Heart left ventricle (tissue), 13 donors: ENCODE data around the gene NUDT14.

ENCODE experiments used
- POLR2A ChIP-seq, 2 donors: fragments of 450-650 bp; IDR thresholded peaks; one replicate each; pipeline ENCODE4 v1.6.1; 2017; ENCODE audit warnings: antibody characterized with exemption in 2 of 2, mild to moderate bottlenecking in 2 of 2, moderate library complexity in 2 of 2
- TF ChIP-seq, protein P1 (sequence below), 12 donors: fragments of 200-600 bp; sonication (generic) in 4 of 12; IDR thresholded peaks; one replicate each; pipeline versions ENCODE4 v1.5.0 to v1.8.0; 2018 to 2022; ENCODE audit warnings: antibody characterized with exemption in 12 of 12, mild to moderate bottlenecking in 5 of 12
- donor health status: ischemic (EF 13 %, LVEDD 7.1; RV severe dilation, severe dysfunction).
- donor health status: DM: no; HTN: yes; CAD: no.
- donor health status: DM: no; HTN: no; CAD: no.
- donor health status: ischemic (EF 25% LVEDD 6.9; RV normal size, moderate dysfunction).
- donor health status: ischemic (EF 25% LVEDD 5.7; RV mildly dilated, moderate dysfunction).
- donor health status: ischemic (EF 35%, LVEDD 5.7; RV mildly dilated, moderate dysfunction).
- donor health status: nonischemic (EF 11% LVEDD 7.7; RV severe dilation, severe dysfunction).
- donor health status: DM: yes; HTN: yes; CAD: no.
- donor health status: PGD.
- donor health status: ischemic (EF 29% LVEDD 5.4; RV normal size, mild dysfunction).
- donor health status: nonischemic (EF 23%, LVEDD 6.1; RV moderate dilation, normal function).

DNA sequence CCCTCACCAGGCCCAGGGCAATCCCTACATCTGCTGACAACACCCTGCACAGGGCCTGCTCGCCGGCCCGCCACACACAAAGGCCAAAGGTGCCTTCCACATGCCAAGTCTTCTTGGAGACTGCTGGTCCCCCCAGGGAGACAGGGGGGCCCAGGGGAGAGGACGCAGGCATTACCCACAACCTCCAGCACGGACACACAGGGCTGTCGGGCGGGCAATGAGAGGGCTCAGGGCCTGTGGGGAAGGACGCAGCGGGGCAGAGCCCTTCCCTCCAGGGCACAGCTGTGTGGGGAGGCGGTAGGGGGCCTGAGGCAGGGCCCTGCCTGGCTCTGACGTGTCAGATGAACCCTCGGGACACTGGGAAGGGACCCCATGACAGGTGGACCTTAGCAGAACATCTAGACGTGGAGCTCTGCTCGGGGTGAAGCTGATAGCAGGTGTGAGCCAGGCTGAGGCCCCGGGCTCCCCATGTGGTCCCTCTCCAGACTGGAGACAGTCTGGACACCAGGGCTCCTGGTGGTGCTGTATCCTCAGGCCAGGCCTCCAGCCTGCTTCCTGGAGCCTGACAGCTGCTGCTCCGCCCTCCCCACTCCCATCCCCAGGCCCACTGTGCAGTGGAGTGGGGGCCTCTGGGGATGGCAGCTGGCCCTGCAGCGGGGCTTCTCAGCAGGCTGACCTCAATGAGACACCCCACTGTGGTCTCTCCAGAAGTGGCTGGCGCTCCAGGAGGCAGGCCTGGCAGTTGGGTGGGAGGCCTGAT, 31.6 kb upstream of the NUDT14 start:
- TF ChIP-seq, protein P1, sequence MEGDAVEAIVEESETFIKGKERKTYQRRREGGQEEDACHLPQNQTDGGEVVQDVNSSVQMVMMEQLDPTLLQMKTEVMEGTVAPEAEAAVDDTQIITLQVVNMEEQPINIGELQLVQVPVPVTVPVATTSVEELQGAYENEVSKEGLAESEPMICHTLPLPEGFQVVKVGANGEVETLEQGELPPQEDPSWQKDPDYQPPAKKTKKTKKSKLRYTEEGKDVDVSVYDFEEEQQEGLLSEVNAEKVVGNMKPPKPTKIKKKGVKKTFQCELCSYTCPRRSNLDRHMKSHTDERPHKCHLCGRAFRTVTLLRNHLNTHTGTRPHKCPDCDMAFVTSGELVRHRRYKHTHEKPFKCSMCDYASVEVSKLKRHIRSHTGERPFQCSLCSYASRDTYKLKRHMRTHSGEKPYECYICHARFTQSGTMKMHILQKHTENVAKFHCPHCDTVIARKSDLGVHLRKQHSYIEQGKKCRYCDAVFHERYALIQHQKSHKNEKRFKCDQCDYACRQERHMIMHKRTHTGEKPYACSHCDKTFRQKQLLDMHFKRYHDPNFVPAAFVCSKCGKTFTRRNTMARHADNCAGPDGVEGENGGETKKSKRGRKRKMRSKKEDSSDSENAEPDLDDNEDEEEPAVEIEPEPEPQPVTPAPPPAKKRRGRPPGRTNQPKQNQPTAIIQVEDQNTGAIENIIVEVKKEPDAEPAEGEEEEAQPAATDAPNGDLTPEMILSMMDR (IDR thresholded peaks at IDR 0.05), result no peak
- no peak for TF ChIP-seq POLR2A (IDR thresholded peaks at IDR 0.05)
